IMR-90 (cell line): Measurements from ENCODE around the gene SEC14L6. TPM values are rescaled to one million over a fixed set of nuclear protein-coding genes. Genes with fewer than 3 reads are reported as not detected.

ENCODE experiments used
- ATAC-seq: fragments of 200-7000 bp; cut with Tn5 transposase; 2 replicates; pipeline ENCODE4 v1.9.1; 2020; ENCODE audit warnings: low read depth, mild to moderate bottlenecking, moderate library complexity
- BruUV-seq: library from RNA; stranded (reverse); fragments of 400-500 nt; replicated peaks from 2 replicates; lab custom pipeline; 2021; lab: Mats Ljungman, UMichigan
- CTCF ChIA-PET: fragments of 300-600 bp; formaldehyde crosslinking; extraction: SDS; loops from one replicate; lab custom pipeline; 2021; ENCODE audit warnings: antibody characterized with exemption; lab: Yijun Ruan, JAX
- POLR2A ChIA-PET: fragments of 300-600 bp; sonication (Branson Sonifier 250); formaldehyde crosslinking; loops from one replicate; lab custom pipeline; 2022; ENCODE audit warnings: antibody characterized with exemption; ENCODE audit not compliant: unreplicated experiment; lab: Charles Lee
- DNase-seq: peaks from one replicate; pipeline ENCODE4 v3.0.0; 2013
- H2AFZ ChIP-seq: replicated peaks from 2 replicates; pipeline ENCODE3; 2013; ENCODE audit warnings: low read length, mild to moderate bottlenecking; ENCODE audit not compliant: poor library complexity
- H2AK5ac ChIP-seq: 2 replicates; pipeline ENCODE4 v1.6.1; 2013; ENCODE audit warnings: low read depth, low read length, inconsistent platforms
- H2AK9ac ChIP-seq: replicated peaks from 2 replicates; pipeline ENCODE3; 2013; ENCODE audit warnings: mild to moderate bottlenecking, low read depth, low read length, moderate library complexity; ENCODE audit not compliant: poor library complexity
- H2BK120ac ChIP-seq: 2 replicates; pipeline ENCODE4 v1.6.1; 2013; ENCODE audit warnings: low read depth, low read length, inconsistent platforms
- H2BK15ac ChIP-seq: 3 replicates; pipeline ENCODE4 v1.6.1; 2013; ENCODE audit warnings: low read depth, low read length, inconsistent platforms
- H2BK20ac ChIP-seq: 2 replicates; pipeline ENCODE4 v1.6.1; 2013; ENCODE audit warnings: low read depth, mild to moderate bottlenecking, inconsistent platforms, low read length, moderate library complexity
- H2BK5ac ChIP-seq: 2 replicates; pipeline ENCODE4 v1.6.1; 2013; ENCODE audit warnings: mild to moderate bottlenecking, low read depth, low read length, inconsistent platforms; ENCODE audit not compliant: poor library complexity, severe bottlenecking
- H3K14ac ChIP-seq: replicated peaks from 2 replicates; pipeline ENCODE4 v1.6.1; 2013; ENCODE audit warnings: low read depth, low read length, inconsistent platforms
- H3K18ac ChIP-seq: 2 replicates; pipeline ENCODE4 v1.6.1; 2013; ENCODE audit warnings: low read depth, low read length, control low read depth
- H3K23ac ChIP-seq: 2 replicates; pipeline ENCODE4 v1.6.1; 2013; ENCODE audit warnings: low read depth, low read length, inconsistent platforms
- H3K27ac ChIP-seq: 2 replicates; pipeline ENCODE4 v1.5.1; 2013; ENCODE audit warnings: mild to moderate bottlenecking, control low read depth, low read length; ENCODE audit not compliant: insufficient read depth
- H3K27me3 ChIP-seq: 2 replicates; pipeline ENCODE4 v1.6.1; 2013; ENCODE audit warnings: low read length; ENCODE audit not compliant: control insufficient read depth, insufficient read depth
- H3K36me3 ChIP-seq: 2 replicates; pipeline ENCODE4 v1.6.1; 2013; ENCODE audit warnings: low read length, mixed read lengths; ENCODE audit not compliant: control insufficient read depth, insufficient read depth
- H3K4ac ChIP-seq: 2 replicates; pipeline ENCODE4 v1.6.1; 2013; ENCODE audit warnings: low read depth, low read length, inconsistent platforms
- H3K4me1 ChIP-seq: 2 replicates; pipeline ENCODE4 v1.6.1; 2013; ENCODE audit warnings: low read length, mixed read lengths; ENCODE audit not compliant: control insufficient read depth, insufficient read depth
- H3K4me2 ChIP-seq: 2 replicates; pipeline ENCODE4 v1.6.1; 2013; ENCODE audit warnings: low read depth, mild to moderate bottlenecking, control low read depth, low read length, moderate library complexity
- H3K4me3 ChIP-seq: 2 replicates; pipeline ENCODE4 v1.5.1; 2013; ENCODE audit warnings: low read depth, mild to moderate bottlenecking, control low read depth, low read length, moderate library complexity; ENCODE audit not compliant: insufficient read depth
- H3K56ac ChIP-seq: 2 replicates; pipeline ENCODE4 v1.6.1; 2013; ENCODE audit warnings: low read length, inconsistent platforms; ENCODE audit not compliant: insufficient read depth; ENCODE audit errors: extremely low read depth
- H3K79me1 ChIP-seq, 2 experiments: 2 replicates each; pipeline ENCODE4 v1.6.1; 2013; ENCODE audit warnings: low read length in 2 of 2, inconsistent platforms in 1 of 2, low read depth in 1 of 2
- H3K9ac ChIP-seq: 2 replicates; pipeline ENCODE4 v1.6.1; 2013; ENCODE audit warnings: low read depth, low read length, control low read depth
- H3K9me1 ChIP-seq: 2 replicates; pipeline ENCODE4 v1.6.1; 2013; ENCODE audit warnings: low read length, inconsistent platforms; ENCODE audit not compliant: insufficient read depth
- H3K9me3 ChIP-seq: 2 replicates; pipeline ENCODE4 v1.6.1; 2013; ENCODE audit warnings: low read length; ENCODE audit not compliant: control insufficient read depth, insufficient read depth
- H4K20me1 ChIP-seq: 2 replicates; pipeline ENCODE4 v1.6.1; 2013; ENCODE audit warnings: low read length, inconsistent platforms; ENCODE audit not compliant: insufficient read depth
- H4K5ac ChIP-seq: 2 replicates; pipeline ENCODE4 v1.6.1; 2013; ENCODE audit warnings: mild to moderate bottlenecking, low read depth, low read length, control low read depth
- H4K8ac ChIP-seq, 2 experiments: 2 replicates each; pipeline ENCODE4 v1.6.1; 2013; ENCODE audit warnings: low read depth in 2 of 2, low read length in 2 of 2, control low read depth in 1 of 2, inconsistent platforms in 1 of 2
- H4K91ac ChIP-seq: 2 replicates; pipeline ENCODE4 v1.6.1; 2013; ENCODE audit warnings: low read depth, low read length, inconsistent platforms; ENCODE audit not compliant: insufficient read depth
- CEBPB ChIP-seq: IDR thresholded peaks from 2 replicates; pipeline ENCODE4 v1.6.1; 2012; ENCODE audit warnings: low read depth, low read length, improper control_type of control experiment
- NFE2L2 ChIP-seq: fragments of 150-350 bp; IDR thresholded peaks from 2 replicates; pipeline ENCODE4 v1.6.1; 2016; ENCODE audit warnings: low read depth, mild to moderate bottlenecking, low read length
- POLR2A ChIP-seq: IDR thresholded peaks from 2 replicates; pipeline ENCODE4 v1.6.1; 2012; ENCODE audit warnings: mild to moderate bottlenecking, low read depth, low read length
- RAD21 ChIP-seq: IDR thresholded peaks from 2 replicates; pipeline ENCODE4 v1.6.1; 2012; ENCODE audit warnings: low read length, improper control_type of control experiment
- WGBS, 2 experiments: methylation state at CpG; one replicate each; pipeline versions ENCODE4 v1.1.5 to v1.1.7; 2013; ENCODE audit warnings: missing lambda C conversion rate in 2 of 2; ENCODE audit not compliant: insufficient read length in 1 of 2; ENCODE audit errors: extremely low coverage in 2 of 2; 5-methylcytosine and 5-hydroxymethylcytosine counted together
- dilution Hi-C: fragments of 300-500 bp; cut with HindIII; formaldehyde crosslinking; loops from one replicate; pipeline ENCODE4 v1.14.3; 2018; ENCODE audit warnings: low sequenced_read_pairs; ENCODE audit not compliant: unreplicated experiment
- in situ Hi-C: fragments of 300-500 bp; cut with MboI; formaldehyde crosslinking; loops from 3 replicates; pipeline ENCODE4 v1.14.3; 2019; ENCODE audit warnings: low sequenced_read_pairs, inconsistent platforms, mixed read lengths
- intact Hi-C: fragments of 100-400 bp; cut with micrococcal nuclease; formaldehyde crosslinking; loops from 2 replicates; pipeline ENCODE4 v1.10.0; 2022
- polyA plus RNA-seq, 3 experiments: library from polyadenylated mRNA; depleted of rRNA; stranded (reverse); fragments of >200 nt; gene quantifications; 2 replicates each; pipeline ENCODE4 v1.2.3, GENCODE V29; 2012; ENCODE audit warnings: low replicate concordance in 1 of 3
- total RNA-seq: library from RNA; depleted of rRNA; stranded (reverse); fragments of >200 nt; gene quantifications from 2 replicates; pipeline ENCODE4 v1.2.3, GENCODE V29; 2012
- TF ChIP-seq, protein P1 (sequence below): conservative IDR thresholded peaks from 2 replicates; pipeline ENCODE4 v1.5.1; 2012; ENCODE audit warnings: mild to moderate bottlenecking, low read depth, low read length, improper control_type of control experiment

The SEC14L6 gene
- total and polyA plus RNA-seq, 2 of the 4 experiments (the other 2 are of a cell fraction): 0.09 TPM; not detected in 1

DNA sequence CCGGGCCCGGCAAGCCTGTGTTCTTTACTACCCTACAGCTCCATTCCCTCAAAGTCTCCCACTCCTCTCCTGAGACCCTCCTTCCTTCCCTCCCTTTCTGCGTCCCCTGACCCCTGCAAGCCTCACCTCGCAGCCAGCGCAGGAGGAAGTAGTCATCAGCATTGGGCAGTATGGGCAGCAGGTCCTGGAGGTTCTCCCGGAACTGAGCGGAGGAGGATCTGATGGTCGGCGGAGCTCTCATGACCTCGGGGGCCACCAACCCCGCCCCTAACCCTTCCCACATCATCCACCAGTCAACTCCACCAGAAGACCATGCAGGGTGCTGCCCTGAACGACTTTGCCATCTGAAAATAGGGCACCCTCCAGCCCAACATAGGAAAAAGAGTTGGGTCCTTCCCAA lies 43.0 kb downstream of the SEC14L6 start:
- Histone ChIP-seq H3K4me2 (no peak overlapping the region), H2BK15ac (no peak overlapping the region), H4K5ac (no peak overlapping the region), H2AFZ (no peak overlapping the region), H3K27me3 (peaks cover 39% of the 10 kb centered on the region), H4K91ac (no peak overlapping the region), H3K79me1 (no peaks in the 10 kb centered on the region), H3K36me3 (no peaks in the 10 kb centered on the region), H3K18ac (no peak overlapping the region), H3K14ac (no peak overlapping the region), H3K4ac (no peak overlapping the region), H3K56ac (no peak overlapping the region), H3K9me3 (no peaks in the 10 kb centered on the region), H3K4me1 (no peaks in the 10 kb centered on the region), H2BK20ac (no peak overlapping the region), H3K9ac (no peak overlapping the region), H2BK120ac (no peak overlapping the region), H4K20me1 (no peaks in the 10 kb centered on the region), H3K9me1 (no peaks in the 10 kb centered on the region), H3K23ac (no peak overlapping the region), H4K8ac (no peak overlapping the region), H3K27ac (no peak overlapping the region), H2AK5ac (no peak overlapping the region), H3K4me3 (no peak overlapping the region), H2BK5ac (no peak overlapping the region), H2AK9ac (no peak overlapping the region)
- no TSS peak for BruUV-seq
- intact Hi-C loops (no loop called here), in situ Hi-C loops (no loop called here), dilution Hi-C loops (no loop called here)
- POLR2A ChIA-PET: no interaction called here
- DNase-seq (no peak), ATAC-seq (no peak)
- CTCF ChIA-PET: no interaction called here
- WGBS, 2 experiments: 100% methylated on average over 2 of the region's 12 CpGs; no CpG with 5 or more reads in 1 of the 2 experiments
- TF ChIP-seq, protein P1, sequence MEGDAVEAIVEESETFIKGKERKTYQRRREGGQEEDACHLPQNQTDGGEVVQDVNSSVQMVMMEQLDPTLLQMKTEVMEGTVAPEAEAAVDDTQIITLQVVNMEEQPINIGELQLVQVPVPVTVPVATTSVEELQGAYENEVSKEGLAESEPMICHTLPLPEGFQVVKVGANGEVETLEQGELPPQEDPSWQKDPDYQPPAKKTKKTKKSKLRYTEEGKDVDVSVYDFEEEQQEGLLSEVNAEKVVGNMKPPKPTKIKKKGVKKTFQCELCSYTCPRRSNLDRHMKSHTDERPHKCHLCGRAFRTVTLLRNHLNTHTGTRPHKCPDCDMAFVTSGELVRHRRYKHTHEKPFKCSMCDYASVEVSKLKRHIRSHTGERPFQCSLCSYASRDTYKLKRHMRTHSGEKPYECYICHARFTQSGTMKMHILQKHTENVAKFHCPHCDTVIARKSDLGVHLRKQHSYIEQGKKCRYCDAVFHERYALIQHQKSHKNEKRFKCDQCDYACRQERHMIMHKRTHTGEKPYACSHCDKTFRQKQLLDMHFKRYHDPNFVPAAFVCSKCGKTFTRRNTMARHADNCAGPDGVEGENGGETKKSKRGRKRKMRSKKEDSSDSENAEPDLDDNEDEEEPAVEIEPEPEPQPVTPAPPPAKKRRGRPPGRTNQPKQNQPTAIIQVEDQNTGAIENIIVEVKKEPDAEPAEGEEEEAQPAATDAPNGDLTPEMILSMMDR: no peak
- no peak for TF ChIP-seq NFE2L2
- no peak for TF ChIP-seq CEBPB
- no peak for TF ChIP-seq RAD21
- no peak for TF ChIP-seq POLR2A
